ENCODE results near the gene PSMA1. TPM values are rescaled to one million over a fixed set of nuclear protein-coding genes. Genes with fewer than 3 reads are reported as not detected.

Gene PSMA1
- total and polyA plus RNA-seq, 2 of the 13 experiments (the other 11 are each of a cell fraction or from before 2014, with no cell fraction given) = 188 to 229 TPM

DNA sequence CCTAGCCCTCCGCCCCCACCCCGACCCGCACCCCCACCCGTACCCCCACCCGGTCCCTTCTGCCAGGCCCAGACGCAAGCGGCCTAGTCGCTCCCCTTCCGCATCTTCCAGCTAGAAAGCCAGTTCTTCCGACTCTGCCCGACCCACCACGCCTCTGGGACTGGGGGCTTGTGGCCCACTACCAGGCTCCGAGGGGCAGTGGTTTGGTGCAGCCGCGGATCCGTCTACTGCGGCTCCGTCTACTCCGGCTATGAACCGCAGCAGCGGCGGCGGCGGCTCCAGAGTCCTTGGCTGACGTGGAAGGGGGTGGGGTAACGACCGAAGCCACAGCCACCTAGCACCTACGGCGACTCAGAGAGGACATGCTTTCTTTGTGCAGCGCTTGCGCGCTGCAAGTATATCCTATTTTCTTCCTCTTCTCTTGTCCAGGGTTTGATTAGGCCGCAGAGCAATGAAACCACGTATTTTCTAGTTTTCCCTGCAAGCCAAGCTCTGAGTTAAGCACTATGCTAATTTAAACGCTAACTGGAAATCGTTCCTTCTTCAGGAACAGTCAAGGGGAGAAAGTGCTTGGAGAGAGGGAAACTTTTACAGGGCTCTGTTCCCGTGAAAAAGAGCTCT lies 20.5 kb downstream of the PSMA1 start, which contains the start of gene COPB1 (continued):
- TF ChIP-seq ZBTB26 (CRISPR knock-in tag; IDR thresholded peaks at IDR 0.05; ENCODE audit: borderline replicate concordance) (0 out of 2 replicates have a peak, but pooled peaks have one; percentile 78), KLF15 (CRISPR knock-in tag; IDR thresholded peaks at IDR 0.05; ENCODE audit: borderline replicate concordance) (peak; percentile 66; the same call in 1 of the 2 replicates), ASH2L (IDR thresholded peaks at IDR 0.05; ENCODE audit: insufficient read length, low read depth, low read length) (peak; percentile 80), JUN (CRISPR knock-in tag; IDR thresholded peaks at IDR 0.05) (no peak), ZFP90 (CRISPR knock-in tag; IDR thresholded peaks at IDR 0.05; ENCODE audit: borderline replicate concordance) (no peak), TRAFD1 (CRISPR knock-in tag; IDR thresholded peaks at IDR 0.05; ENCODE audit: borderline replicate concordance) (peak; percentile 47; the same call in 1 of the 2 replicates), ZSCAN30 (CRISPR knock-in tag; IDR thresholded peaks at IDR 0.05) (no peak), TMF1 (CRISPR knock-in tag; IDR thresholded peaks at IDR 0.05; ENCODE audit: low read depth) (peak; percentile 80; the same call in 1 of the 2 replicates), GATAD2A (CRISPR knock-in tag; IDR thresholded peaks at IDR 0.05) (peak; percentile 50; the same call in 1 of the 2 replicates), ZNF780A (CRISPR knock-in tag; IDR thresholded peaks at IDR 0.05) (0 out of 2 replicates have a peak, but pooled peaks have one; percentile 79), TBX2 (CRISPR knock-in tag; IDR thresholded peaks at IDR 0.05; ENCODE audit: borderline replicate concordance) (peak; percentile 74; the same call in 1 of the 2 replicates), ZNF589 (CRISPR knock-in tag; conservative IDR thresholded peaks at IDR 0.05) (peak; percentile 84; the same call in 1 of the 2 replicates), HNF4A (CRISPR knock-in tag; IDR thresholded peaks at IDR 0.05) (peak; percentile 45; the same call in 1 of the 2 replicates), ARID3A (IDR thresholded peaks at IDR 0.05; ENCODE audit: low read depth, low read length) (peak; percentile 9; the same call in 1 of the 2 replicates), NFKBIZ (CRISPR knock-in tag; IDR thresholded peaks at IDR 0.05) (peak; percentile 84; the same call in 1 of the 2 replicates), ZBTB2 (CRISPR knock-in tag; IDR thresholded peaks at IDR 0.05; ENCODE audit: low read depth) (peak; percentile 68), ZNF614 (CRISPR knock-in tag; IDR thresholded peaks at IDR 0.05; ENCODE audit: borderline replicate concordance) (peak; percentile 77; the same call in 1 of the 2 replicates), REPIN1 (CRISPR knock-in tag; IDR thresholded peaks at IDR 0.05; ENCODE audit: borderline replicate concordance, low read depth) (peak; percentile 65; the same call in 1 of the 2 replicates)
- TF ChIP-seq, protein P1, sequence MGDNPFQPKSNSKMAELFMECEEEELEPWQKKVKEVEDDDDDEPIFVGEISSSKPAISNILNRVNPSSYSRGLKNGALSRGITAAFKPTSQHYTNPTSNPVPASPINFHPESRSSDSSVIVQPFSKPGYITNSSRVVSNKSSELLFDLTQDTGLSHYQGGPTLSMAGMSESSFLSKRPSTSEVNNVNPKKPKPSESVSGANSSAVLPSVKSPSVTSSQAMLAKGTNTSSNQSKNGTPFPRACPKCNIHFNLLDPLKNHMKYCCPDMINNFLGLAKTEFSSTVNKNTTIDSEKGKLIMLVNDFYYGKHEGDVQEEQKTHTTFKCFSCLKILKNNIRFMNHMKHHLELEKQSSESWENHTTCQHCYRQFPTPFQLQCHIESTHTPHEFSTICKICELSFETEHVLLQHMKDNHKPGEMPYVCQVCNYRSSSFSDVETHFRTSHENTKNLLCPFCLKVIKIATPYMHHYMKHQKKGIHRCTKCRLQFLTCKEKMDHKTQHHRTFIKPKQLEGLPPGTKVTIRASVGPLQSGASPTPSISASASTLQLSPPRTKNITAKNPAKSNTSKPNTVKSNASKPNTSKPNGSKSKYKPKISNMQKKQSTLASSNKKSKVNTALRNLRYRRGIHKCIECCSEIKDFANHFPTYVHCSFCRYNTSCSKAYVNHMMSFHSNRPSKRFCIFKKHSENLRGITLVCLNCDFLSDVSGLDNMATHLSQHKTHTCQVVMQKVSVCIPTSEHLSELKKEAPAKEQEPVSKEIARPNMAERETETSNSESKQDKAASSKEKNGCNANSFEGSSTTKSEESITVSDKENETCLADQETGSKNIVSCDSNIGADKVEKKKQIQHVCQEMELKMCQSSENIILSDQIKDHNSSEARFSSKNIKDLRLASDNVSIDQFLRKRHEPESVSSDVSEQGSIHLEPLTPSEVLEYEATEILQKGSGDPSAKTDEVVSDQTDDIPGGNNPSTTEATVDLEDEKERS (CRISPR knock-in tag; IDR thresholded peaks at IDR 0.05) = peak; percentile 71; the same call in 1 of the 2 replicates
